HT-29 (cell line): Measurements from ENCODE around the gene H2AZ1. TPM values are rescaled to one million over a fixed set of nuclear protein-coding genes. Genes with fewer than 3 reads are reported as not detected.

Experiments used
- DNase-seq: peaks from one replicate; pipeline ENCODE4 v3.0.0-alpha.2; 2015; ENCODE audit warnings: low spot score
- total RNA-seq: library from RNA; depleted of rRNA; stranded (reverse); fragments of >200 nt; shearing (Covaris generic); gene quantifications from 2 replicates; pipeline ENCODE4 v1.2.3, GENCODE V29; 2014; rRNA removed

The H2AZ1 gene
- total RNA-seq, 1 experiment from 2014 or later, result 501 TPM

DNA sequence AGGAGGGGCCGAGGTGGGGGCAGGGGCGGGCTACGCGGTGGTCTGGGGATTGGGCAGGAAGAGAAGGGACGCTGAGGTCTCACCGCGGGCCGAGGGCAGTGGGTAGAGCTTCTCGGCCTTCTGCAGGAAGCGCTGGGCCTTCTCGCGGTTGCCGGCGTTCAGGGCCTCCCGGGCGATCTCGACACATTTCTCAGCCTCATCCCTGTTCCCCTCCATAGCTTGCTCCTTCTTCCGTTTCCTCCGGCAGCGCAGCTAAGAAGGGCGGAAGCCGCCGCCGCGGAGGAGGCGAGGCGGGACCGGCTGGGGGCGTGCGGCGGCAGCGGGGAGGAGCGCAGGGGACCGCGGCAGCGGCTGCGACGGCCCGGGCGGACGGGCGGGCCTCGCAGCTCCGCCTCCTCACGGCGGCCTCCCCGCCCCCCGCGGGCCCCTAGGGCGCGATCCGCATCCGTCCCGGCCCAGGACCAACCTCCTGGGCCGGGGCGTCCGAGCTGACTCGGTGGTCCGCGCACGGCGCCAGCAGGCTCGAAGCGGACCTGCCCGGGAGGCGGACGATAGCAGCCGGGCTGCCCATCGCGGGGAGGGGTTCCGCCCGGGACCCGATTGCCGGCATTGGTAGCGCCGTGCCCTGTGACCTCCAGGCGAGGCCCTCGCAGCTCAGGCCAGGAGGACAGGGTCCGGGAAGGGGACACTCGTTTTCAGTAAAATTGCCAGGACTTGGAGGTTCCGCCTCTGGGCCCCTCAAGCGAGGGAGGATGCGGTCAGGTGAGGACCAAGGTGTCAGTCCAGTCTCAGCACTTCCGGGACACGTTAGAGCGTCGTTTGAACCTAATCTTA is 3.5 kb downstream of the H2AZ1 start, which contains the start of gene DNAJB14:
Gene DNAJB14, minus strand, starts transcription at position 263 of the 834 bp plus-strand sequence. Its CDS starts 47 bp downstream, at position 216.
- peak; percentile 78 for DNase-seq

DNA sequence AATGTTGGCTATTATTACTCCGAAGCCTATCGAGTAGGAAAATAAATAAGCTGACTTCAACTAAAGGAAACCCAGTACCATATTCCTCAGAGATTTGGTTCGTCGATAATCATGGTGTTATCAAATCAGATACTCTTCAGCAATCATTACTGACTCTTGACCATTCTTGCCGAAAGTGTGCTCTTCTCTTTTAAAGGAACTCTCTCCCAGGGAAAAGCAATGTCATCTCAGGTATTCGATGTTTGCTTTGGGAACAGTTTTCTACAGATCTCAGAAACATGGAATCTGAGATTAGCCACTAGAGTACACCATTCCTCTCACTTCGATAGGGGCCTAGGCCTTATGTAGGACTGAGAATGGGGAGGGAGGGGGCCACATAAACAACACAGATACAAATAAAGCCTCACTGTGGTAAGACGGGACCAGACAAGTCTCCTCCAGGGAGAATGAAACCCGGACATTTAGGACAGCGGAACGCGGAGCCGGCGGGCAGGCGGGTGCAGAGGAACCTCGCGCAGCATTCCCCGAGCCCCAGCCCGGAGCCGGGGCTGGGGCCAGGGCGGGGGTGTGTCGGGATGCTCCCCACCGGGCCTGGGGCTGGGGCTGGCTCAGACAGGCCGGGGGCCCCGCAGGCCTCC is 4.2 kb downstream of the H2AZ1 start:
- DNase-seq, result peak; percentile 48

DNA sequence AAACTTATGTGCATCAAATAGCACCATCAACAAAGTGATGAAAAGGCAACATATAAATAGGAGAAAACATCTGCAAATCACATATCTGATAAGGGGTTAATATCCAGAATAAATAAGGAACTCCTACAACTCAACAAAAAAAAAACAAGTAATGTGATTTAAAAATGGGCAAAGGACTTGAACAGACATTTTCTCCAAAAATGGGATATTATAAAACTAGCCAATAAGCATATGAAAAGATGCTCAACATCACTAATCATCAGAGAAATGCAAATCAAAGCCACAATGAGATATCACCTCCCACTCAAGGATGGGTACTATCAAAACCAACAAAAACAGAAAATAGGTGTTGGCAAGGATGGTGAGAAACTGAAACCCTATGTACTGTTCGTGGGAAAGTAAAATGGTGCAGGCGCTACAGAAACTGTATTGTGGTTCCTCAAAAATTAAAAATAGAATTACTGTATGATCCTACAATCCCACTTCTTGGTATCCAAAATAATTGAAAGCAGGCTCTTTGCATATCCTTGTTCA is 6.1 kb downstream of the H2AZ1 start:
- no peak for DNase-seq

DNA sequence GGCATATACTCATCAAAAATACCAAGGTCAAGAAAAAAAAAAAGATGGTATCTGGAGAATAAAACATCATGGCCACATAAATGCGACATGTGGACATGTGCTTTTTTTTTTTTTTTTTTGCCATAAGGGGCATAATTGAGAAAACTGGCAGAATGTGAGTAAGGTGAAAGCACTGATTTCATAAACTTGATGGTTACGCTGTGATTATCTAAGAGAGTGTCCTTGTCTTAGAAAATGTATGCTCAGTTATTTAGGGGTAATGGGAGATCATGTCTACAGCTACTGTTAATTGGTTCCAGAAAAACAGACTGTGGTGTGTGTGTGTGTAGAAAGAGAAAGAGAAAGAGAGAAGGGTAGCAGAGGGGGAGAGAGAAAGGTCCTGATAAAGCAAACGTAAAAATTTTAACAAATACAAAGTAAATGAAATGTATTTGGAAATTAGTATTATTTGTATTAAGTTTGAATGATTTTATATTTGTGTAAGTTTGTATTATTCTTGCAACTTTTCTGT is 11.8 kb downstream of the H2AZ1 start:
- no peak for DNase-seq

DNA sequence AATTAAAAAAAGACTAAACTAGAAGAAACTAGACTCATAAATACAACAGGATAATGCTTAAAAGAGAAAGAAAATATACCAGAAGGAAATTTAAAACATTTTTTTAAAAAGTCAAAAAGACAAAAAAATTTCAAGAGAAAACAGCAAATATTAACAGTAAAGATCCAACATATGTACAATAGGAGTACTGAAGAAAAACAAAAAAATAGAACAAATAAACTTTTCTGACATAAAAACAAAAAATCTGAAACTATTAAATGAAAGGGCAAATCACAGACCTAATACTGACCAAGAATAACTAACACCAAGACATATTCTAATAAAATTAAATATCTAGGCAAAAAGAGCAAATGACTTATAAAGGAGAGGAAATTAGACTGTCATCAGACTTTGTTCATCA is 15.2 kb downstream of the H2AZ1 start:
- DNase-seq, result no peak

DNA sequence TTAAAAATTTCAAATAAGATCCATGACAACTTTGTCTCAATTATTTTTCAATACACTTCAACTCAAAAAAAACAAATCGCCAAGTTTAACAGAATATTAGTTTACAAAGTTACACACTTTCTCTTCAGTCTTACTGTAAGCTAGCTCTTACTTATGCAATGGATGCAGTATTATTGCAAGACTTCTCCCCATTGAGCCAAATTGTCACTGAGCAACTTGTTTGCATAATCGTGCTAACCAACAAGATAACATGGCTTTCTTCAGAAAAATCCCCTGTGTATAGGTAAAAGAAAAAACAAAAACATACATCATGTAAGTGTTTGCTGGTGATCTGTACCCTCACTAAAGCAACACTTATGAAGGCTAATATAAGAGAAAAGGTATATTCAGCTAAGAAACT is 22.5 kb downstream of the H2AZ1 start:
- no peak for DNase-seq

DNA sequence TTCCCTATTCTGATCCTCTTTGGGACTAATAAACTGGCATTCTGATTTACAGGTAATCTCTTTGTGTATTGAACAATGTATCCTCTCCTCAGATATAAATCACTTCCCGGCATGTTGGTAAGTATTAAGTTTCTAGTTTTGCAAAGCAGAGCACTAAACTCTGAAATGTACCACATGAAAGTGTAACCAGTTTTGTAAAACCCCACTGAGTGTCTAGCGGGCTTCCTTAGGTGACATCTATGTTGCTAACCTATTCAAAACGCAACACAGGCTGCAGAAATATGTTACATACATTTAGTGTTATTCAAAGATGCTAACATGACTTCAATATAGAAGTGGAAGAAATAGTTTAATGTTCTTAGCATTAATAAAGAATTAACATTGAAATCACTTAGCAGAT is 28.9 kb downstream of the H2AZ1 start:
- no peak for DNase-seq

DNA sequence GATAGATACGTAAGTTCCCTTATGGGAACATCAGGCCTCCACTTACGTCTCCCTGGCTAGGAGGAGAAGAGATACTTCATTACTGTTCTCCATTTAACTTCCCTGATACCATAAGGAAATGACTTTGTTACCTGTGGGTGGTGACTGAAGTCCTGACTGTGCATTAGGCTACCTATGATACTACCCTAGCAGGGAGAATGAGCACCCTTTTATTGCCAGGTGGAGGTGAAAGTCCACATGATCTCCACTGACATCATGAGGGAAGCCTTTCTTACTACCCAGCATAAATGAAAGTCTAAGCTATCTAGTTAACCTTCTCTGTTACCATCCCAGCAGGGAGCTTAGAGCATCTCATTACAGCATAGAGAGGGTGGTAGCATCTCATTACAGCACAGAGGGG is 31.4 kb downstream of the H2AZ1 start:
- DNase-seq, result peak; percentile 37

DNA sequence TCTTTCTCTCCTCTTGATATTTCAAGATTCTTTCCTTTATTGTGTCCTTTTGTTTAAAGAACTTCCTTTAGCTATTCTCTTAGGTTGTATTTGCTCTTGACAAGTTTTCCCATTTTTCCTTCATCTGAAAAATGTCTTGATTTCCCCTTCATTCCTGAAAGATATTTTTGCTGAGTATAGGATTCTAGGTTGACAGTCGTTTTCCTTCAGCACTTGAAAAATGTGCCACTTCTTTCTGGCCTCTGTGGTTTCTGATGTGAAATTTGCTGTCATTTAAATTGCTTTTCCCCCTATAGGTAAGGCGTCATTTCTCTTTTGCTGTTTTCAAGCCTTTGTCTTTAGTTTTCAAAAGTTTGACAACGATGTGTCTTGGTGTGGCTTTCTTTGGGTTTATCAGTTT is 32.5 kb downstream of the H2AZ1 start:
- DNase-seq, result no peak

DNA sequence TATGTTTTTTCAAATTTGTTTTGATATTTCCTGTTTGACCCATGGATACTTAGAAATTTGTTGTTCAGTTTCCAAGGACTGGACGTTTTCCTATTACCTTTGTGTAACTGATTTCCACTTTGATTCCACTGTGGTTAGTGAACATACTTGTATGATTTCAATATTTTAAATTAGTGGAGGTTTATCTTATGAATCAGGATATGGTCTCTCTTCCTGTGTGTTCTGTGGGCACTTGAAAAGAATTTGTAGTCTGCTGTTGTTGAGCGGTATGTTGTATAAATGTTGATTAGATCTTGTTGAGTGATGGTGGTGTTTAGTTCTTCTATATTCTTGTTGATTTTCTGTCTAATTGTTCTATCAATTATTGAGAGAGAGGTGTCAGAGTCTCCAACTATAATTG is 34.6 kb downstream of the H2AZ1 start:
- no peak for DNase-seq

Other genes starting within 250 kb of the H2AZ1 start
- gene DAPP1, start 133.4 kb downstream of the H2AZ1 start, total RNA-seq, result 2.5 and 3.8 TPM in 2 replicates
- gene LAMTOR3, start 55.8 kb downstream of the H2AZ1 start, total RNA-seq, result 17.3 and 18.7 TPM in 2 replicates
- 33.4 and 33.7 TPM in 2 replicates for gene DNAJB14, start 3.7 kb downstream of the H2AZ1 start, total RNA-seq
- not detected in 2 replicates for gene DDIT4L, start 240.2 kb upstream of the H2AZ1 start, total RNA-seq